Activated CD4-positive, alpha-beta T cell treated with anti-CD3 and anti-CD28 coated beads for 36 hours (primary cell): ENCODE data around the gene GMPS. TPM values are rescaled to one million over a fixed set of nuclear protein-coding genes. Genes with fewer than 3 reads are reported as not detected.

Source experiments
- ATAC-seq: fragments of 200-7000 bp; cut with Tn5 transposase; one replicate; pipeline ENCODE4 v1.10.0; 2021; ENCODE audit warnings: mild to moderate bottlenecking, moderate library complexity
- CTCF ChIA-PET: fragments of 350-600 bp; sonication (Branson Sonifier 250); formaldehyde crosslinking; loops from one replicate; lab custom pipeline; 2021; ENCODE audit warnings: antibody characterized with exemption; lab: Charles Lee
- POLR2A ChIA-PET: fragments of 350-600 bp; sonication (Branson Sonifier 250); formaldehyde crosslinking; loops from one replicate; lab custom pipeline; 2021; ENCODE audit warnings: antibody characterized with exemption, inconsistent platforms; lab: Charles Lee
- DNase-seq: peaks from one replicate; pipeline ENCODE4 v3.0.0-alpha.2; 2020
- H3K27ac Mint-ChIP-seq: one replicate; pipeline ENCODE4 v1.8.0; 2021; ENCODE audit warnings: mixed read lengths
- H3K27me3 Mint-ChIP-seq: one replicate; pipeline ENCODE4 v1.8.0; 2021; ENCODE audit warnings: mixed read lengths
- H3K36me3 Mint-ChIP-seq: one replicate; pipeline ENCODE4 v1.8.0; 2021; ENCODE audit warnings: low read depth, mixed read lengths
- H3K4me1 Mint-ChIP-seq: one replicate; pipeline ENCODE4 v1.8.0; 2021; ENCODE audit warnings: mixed read lengths
- H3K4me3 Mint-ChIP-seq: one replicate; pipeline ENCODE4 v1.8.0; 2021; ENCODE audit warnings: mild to moderate bottlenecking, moderate library complexity, mixed read lengths
- H3K9me3 Mint-ChIP-seq: one replicate; pipeline ENCODE4 v1.8.0; 2021; ENCODE audit warnings: low read depth, mixed read lengths
- intact Hi-C, 2 experiments: fragments of 100-400 bp; cut with DNase I in 1 of 2; cut with micrococcal nuclease in 1 of 2; formaldehyde crosslinking; loops; one replicate each; pipeline versions ENCODE4 v1.14.2 to v1.15.1; 2022 to 2024; cut with DNase I, micrococcal nuclease
- total RNA-seq, 2 experiments: library from RNA; stranded (reverse); gene quantifications; one replicate each; pipeline ENCODE4 v1.2.3, GENCODE V29; 2021

Gene GMPS
- total RNA-seq, 2 experiments from 2014 or later, result 154 to 161 TPM

DNA sequence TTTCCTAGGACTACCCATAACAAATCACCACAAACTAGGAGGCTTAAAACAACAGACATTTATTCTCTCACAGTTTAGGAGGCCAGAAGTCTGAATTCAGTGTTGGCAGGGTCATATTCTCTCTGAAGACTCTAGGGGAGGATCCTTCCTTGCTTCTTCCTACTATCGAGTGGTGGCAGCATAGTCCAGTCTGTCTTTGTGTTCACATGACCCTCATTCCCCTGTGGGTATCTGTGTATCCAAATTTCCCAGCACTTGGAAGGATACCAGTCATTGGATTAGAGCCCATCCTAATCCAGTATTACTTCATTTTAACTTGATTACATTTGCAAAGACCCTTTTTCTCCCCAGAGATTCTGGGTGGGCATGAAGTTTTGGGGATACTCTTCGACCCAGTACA is 63.8 kb downstream of the GMPS start:
- ChIA-PET POLR2A (no interaction called here), CTCF (no interaction called here)
- H3K4me3 Mint-ChIP-seq, result no peak overlapping the region
- H3K9me3 Mint-ChIP-seq, result no peaks in the 10 kb centered on the region
- intact Hi-C loops, result no loop called here
- no peak overlapping the region for H3K27ac Mint-ChIP-seq
- H3K27me3 Mint-ChIP-seq, result no peaks in the 10 kb centered on the region
- no peaks in the 10 kb centered on the region for H3K4me1 Mint-ChIP-seq
- ATAC-seq, result no peak
- no peak for DNase-seq
- H3K36me3 Mint-ChIP-seq, result peaks cover 39% of the 10 kb centered on the region

DNA sequence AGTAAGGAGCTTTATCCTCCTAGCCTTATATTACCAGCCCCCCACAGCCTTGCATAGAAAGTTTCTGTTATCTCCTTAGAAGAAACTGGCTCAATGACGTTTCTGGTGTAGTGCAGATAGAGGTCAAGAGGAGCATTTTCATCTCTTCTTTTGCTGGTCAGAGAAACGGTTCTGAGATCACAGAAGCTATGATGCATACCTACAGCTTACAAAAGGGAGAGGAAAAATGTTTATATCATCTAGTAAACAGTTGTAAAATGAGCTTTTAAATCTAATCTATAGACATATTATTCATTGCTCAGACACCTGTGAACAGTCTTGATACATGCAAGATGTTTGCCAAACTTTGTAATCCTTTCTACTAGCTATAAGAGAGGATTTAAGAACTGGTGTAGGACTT is 68.0 kb downstream of the GMPS start:
- H3K36me3 Mint-ChIP-seq, result peaks cover 50% of the 10 kb centered on the region
- no peak for DNase-seq
- POLR2A ChIA-PET, result no interaction called here
- no peaks in the 10 kb centered on the region for H3K4me1 Mint-ChIP-seq
- H3K4me3 Mint-ChIP-seq, result no peak overlapping the region
- intact Hi-C loops, result no loop called here
- CTCF ChIA-PET, result interaction anchor here (0.7 to 1.5 kb wide), 3 partner anchors 14 to 133 kb away, joined by 3 to 6 read pairs (median 5); partner anchors contain the start of gene C3orf33
- ATAC-seq, result no peak
- no peaks in the 10 kb centered on the region for H3K27me3 Mint-ChIP-seq
- no peak overlapping the region for H3K27ac Mint-ChIP-seq
- H3K9me3 Mint-ChIP-seq, result no peaks in the 10 kb centered on the region

DNA sequence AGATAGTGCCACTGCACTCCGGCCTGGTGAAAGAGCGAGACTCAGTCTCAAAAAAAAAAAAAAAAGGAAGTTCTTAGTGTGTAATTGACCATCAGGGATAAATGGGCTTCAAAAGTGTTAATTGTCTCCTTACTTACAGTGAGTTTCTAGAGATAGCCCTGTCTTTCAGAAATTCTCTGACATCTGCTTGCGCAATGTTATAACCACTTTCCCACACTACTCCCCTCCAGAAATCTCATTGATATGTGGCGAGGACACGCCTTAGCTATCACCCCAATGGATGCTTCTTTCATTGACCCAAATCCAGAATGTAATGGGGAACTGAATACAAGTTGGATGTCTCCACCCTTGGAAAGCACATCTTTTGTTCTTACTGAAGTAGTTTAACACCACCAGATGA is 70.9 kb downstream of the GMPS start:
- Mint-ChIP-seq H3K36me3 (peaks cover 34% of the 10 kb centered on the region), H3K4me1 (no peaks in the 10 kb centered on the region), H3K27me3 (no peaks in the 10 kb centered on the region), H3K27ac (no peak overlapping the region), H3K4me3 (no peak overlapping the region), H3K9me3 (no peaks in the 10 kb centered on the region)
- intact Hi-C loops, result no loop called here
- ChIA-PET POLR2A (no interaction called here), CTCF (interaction anchor here (1.6 to 2.5 kb wide), 2 partner anchors 11 to 135 kb away, joined by 5 to 8 read pairs; partner anchors contain the start of gene C3orf33)
- DNase-seq (no peak), ATAC-seq (no peak)

DNA sequence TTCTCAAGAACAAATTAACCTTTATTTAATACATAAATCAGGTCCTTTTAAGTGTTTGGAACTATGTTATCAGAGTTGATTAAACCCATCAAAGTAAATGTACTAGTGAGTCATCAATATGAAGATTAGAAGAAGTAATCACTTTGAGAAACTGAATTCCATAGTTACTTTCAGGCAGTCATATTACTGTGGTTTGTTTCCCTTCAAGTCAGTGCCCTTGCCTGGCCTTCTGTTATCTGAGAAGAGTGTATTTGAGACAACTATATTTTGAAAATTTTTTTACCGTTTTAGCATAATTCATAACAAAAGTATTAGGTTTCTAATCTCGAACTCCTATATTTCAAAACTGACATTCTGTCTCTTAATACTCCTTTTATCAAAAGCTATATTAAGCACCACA is 73.6 kb downstream of the GMPS start:
- no peaks in the 10 kb centered on the region for H3K4me1 Mint-ChIP-seq
- POLR2A ChIA-PET, result no interaction called here

DNA sequence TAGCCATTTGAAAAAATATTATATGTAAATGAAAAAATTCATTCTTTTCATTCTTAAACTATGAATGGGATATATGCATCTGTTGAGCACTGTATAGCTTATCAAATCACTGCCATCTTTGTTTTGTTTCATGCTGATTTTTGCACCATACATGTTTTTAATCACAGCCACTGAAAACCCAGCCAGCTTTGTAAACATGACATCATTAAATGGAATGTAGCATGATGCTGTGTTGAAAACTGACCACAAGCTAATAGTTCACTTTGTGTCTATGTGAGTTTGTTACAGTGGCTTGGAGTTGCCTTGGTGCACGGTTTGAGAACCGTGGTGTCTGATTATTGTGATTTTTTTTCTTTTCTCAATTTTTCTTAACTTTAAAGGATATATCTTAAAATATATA is 75.7 kb downstream of the GMPS start:
- CTCF ChIA-PET, result no interaction called here

More for the DNA sequence above, 73.6 kb downstream of the GMPS start:
- DNase-seq (no peak), ATAC-seq (no peak)
- CTCF ChIA-PET, result interaction anchor here (1.2 to 2.5 kb wide), 3 partner anchors 8 to 138 kb away, joined by 3 to 8 read pairs (median 4); partner anchors contain the start of gene C3orf33
- Mint-ChIP-seq H3K27me3 (no peaks in the 10 kb centered on the region), H3K4me3 (no peak overlapping the region), H3K27ac (no peak overlapping the region), H3K9me3 (no peaks in the 10 kb centered on the region), H3K36me3 (peaks cover 18% of the 10 kb centered on the region)
- intact Hi-C loops, result no loop called here

DNA sequence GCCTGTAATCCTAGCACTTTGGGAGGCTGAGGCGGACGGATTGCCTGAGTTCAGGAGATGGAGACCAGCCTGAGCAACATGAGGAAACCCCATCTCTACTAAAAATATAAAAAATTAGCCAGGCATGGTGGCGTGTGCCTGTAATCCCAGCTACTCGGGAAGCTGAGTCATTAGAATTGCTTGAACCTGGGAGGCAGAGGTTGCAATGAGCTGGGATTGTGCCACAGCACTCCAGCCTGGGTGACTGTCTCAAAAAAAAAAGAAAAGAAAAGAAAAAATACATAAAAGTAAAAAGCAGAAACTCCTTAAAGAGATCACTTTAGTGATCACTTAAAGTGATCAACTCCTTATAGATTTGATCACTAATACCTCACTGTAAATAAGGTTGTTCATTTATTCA is 78.0 kb downstream of the GMPS start:
- H3K9me3 Mint-ChIP-seq, result no peaks in the 10 kb centered on the region
- no peak for ATAC-seq
- ChIA-PET CTCF (no interaction called here), POLR2A (no interaction called here)
- no peak overlapping the region for H3K27ac Mint-ChIP-seq
- no peaks in the 10 kb centered on the region for H3K4me1 Mint-ChIP-seq
- intact Hi-C loops, result no loop called here
- no peak for DNase-seq
- H3K4me3 Mint-ChIP-seq, result no peak overlapping the region
- H3K36me3 Mint-ChIP-seq, result no peaks in the 10 kb centered on the region
- H3K27me3 Mint-ChIP-seq, result no peaks in the 10 kb centered on the region

More for the DNA sequence above, 75.7 kb downstream of the GMPS start:
- intact Hi-C loops, result no loop called here
- H3K36me3 Mint-ChIP-seq, result peaks cover 8% of the 10 kb centered on the region
- POLR2A ChIA-PET, result no interaction called here
- H3K27ac Mint-ChIP-seq, result no peak overlapping the region
- H3K27me3 Mint-ChIP-seq, result no peaks in the 10 kb centered on the region
- H3K4me1 Mint-ChIP-seq, result no peaks in the 10 kb centered on the region
- H3K9me3 Mint-ChIP-seq, result no peaks in the 10 kb centered on the region
- no peak overlapping the region for H3K4me3 Mint-ChIP-seq
- no peak for ATAC-seq
- no peak for DNase-seq

DNA sequence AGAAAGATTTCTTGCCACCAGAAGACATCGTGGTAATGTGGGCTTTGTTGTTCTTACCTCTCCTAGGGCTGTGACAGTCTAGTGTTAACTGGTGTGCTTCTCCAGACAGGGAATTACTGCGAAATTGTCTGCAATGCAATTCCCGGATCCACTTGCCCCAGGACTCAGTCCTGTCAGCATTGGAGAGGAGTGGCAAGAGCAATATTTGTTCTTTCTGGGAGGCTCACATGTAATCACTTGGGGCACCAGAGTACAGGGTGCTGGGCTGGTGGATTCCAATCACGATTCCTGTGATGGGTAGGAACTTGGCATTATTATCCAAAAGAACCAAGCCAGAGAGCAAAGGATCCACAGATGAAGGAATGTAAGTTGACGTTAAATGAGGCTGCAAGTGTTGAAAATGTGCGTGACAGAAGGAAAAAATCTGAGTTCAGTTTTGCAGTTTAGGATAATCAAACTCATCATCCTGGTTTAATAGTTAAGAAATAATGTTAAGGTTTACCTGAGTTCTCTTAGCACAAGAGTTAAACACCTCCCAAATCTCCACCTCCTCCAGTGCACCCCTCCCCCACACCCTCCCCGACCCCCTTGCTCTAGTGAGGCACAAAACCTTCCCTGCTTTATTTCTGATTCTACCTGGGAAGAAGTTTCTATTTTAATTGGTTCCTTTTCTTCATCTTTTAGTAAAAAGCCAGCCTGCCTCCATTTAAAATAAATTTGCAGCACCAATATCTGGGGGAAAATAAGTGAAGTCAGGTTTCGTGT is 79.2 kb downstream of the GMPS start:
- no peak overlapping the region for H3K4me3 Mint-ChIP-seq
- POLR2A ChIA-PET, result no interaction called here
- no peaks in the 10 kb centered on the region for H3K27me3 Mint-ChIP-seq
- intact Hi-C loops, result no loop called here
- CTCF ChIA-PET, result no interaction called here
- H3K36me3 Mint-ChIP-seq, result no peaks in the 10 kb centered on the region
- DNase-seq (no peak), ATAC-seq (no peak)
- no peak overlapping the region for H3K27ac Mint-ChIP-seq
- no peaks in the 10 kb centered on the region for H3K9me3 Mint-ChIP-seq
- no peaks in the 10 kb centered on the region for H3K4me1 Mint-ChIP-seq

DNA sequence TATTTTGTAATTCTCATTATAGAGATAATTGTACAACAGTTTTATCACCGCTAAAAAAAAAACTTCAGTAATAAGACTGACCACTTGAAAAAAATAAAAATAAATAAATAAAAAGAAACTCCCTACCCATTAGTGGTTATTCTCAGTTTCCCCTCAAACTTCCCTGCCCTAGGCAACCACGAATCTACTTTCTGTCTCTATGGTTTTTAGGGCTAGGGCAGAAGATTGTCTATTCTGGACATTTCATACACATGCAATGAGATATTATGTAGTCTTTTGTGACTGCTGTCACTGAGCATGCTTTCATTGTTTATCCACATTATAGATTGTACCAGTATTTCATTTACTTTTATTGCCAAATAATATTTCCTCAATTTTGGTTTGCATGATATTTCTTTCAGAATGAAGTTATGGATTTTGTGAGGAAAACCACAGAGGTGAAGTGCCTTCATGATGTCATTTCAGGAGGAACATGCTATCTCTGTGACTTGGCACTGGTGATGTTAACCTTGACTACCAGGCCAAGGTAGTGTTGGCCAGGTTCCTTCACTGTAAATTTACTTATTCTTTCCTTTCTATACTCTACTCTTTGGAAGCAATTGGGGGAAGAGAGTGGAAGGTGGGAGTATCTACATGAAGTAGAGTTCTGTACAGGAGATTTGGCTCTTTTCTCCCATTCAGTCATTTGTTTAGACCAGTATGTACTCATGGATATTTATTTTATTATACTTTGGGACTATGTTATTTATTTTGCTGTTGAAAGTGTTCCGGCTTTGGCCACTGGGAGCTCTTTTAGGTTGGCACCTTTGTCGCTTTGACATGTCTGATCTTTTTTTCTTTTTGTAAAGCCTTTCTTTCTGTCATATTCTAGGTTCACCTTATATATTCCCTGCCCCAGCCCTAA is 86.3 kb downstream of the GMPS start:
- intact Hi-C loops, result no loop called here
- Mint-ChIP-seq H3K4me1 (no peaks in the 10 kb centered on the region), H3K36me3 (no peaks in the 10 kb centered on the region), H3K27me3 (no peaks in the 10 kb centered on the region), H3K9me3 (peaks cover 2% of the 10 kb centered on the region), H3K27ac (no peak overlapping the region), H3K4me3 (no peak overlapping the region)
- CTCF ChIA-PET, result no interaction called here
- ATAC-seq (no peak), DNase-seq (no peak)
- POLR2A ChIA-PET, result no interaction called here

DNA sequence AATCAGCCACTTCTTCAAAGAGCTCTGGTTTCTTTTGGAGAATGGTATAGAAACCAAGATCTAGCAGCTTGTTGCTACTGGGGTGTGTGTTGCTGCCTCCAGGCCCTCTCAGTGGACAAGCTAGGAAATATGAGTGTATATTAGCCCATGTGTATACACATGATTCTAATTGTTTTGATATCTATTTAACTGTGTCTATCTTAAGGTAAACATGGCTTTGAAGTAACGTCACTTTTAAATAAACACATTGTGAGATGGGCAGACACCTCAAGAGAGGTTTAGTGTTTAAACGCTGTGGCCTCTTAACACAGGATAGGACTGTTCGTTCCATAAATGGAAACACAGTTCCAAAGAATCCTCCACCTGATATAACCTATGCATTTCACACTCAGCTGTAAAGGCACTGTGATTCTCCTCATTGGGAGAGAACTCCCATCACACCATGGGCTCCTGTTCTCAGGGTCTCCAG is 87.0 kb downstream of the GMPS start:
- Mint-ChIP-seq H3K9me3 (peaks cover 3% of the 10 kb centered on the region), H3K4me3 (no peak overlapping the region), H3K27me3 (no peaks in the 10 kb centered on the region), H3K27ac (no peak overlapping the region), H3K4me1 (no peaks in the 10 kb centered on the region), H3K36me3 (no peaks in the 10 kb centered on the region)
- POLR2A ChIA-PET, result no interaction called here
- DNase-seq, result no peak
- CTCF ChIA-PET, result no interaction called here
- intact Hi-C loops, result no loop called here
- ATAC-seq, result no peak

DNA sequence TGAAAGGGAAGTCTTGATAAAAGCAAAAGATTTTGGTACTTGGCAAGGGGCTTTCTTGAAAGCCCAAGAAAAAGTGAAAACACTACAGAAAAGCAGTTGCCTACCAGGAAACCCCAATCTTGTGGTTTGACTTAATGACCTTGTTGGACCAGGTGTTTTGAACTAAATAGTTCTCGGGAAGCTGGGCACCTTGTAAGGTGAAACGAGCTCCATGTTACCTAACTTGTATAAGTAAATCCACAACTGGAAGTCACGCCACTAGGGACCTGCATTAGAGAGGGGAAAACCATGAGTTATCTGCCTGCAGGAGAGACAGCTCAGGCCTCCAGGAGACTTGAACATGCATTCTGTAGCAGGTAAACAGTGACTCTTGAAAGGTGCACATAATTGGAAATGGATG is 88.2 kb downstream of the GMPS start:
- no peak for DNase-seq
- Mint-ChIP-seq H3K4me3 (no peak overlapping the region), H3K9me3 (peaks cover 3% of the 10 kb centered on the region), H3K27me3 (no peaks in the 10 kb centered on the region), H3K27ac (no peak overlapping the region), H3K4me1 (no peaks in the 10 kb centered on the region), H3K36me3 (no peaks in the 10 kb centered on the region)
- POLR2A ChIA-PET, result no interaction called here
- intact Hi-C loops, result no loop called here
- CTCF ChIA-PET, result interaction anchor here (1.0 kb wide), 1 partner anchor 18 kb away, joined by 3 read pairs; no protein-coding TSS in a partner anchor
- ATAC-seq, result no peak

DNA sequence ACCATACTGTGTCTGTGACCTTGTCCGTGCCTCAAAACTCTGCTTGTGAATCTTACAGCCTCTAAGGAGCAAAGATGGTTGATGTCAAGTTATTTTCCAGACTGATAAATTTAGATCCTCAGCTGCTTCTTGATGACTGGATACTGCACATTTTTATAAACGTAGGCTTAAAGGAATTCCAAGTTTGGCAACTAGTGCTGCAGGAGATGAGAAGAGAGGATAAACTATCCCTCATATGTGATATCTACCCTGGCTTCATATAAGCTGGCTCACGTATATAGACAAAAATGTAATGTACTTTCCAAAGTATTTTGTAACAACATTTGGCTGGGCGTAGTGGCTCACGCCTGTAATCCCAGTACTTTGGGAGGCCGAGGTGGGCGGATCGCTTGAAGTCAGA is 89.6 kb downstream of the GMPS start:
- peaks cover 3% of the 10 kb centered on the region for H3K9me3 Mint-ChIP-seq
- DNase-seq, result no peak
- no peak overlapping the region for H3K4me3 Mint-ChIP-seq
- no peaks in the 10 kb centered on the region for H3K36me3 Mint-ChIP-seq
- intact Hi-C loops, result no loop called here
- no peaks in the 10 kb centered on the region for H3K27me3 Mint-ChIP-seq
- H3K27ac Mint-ChIP-seq, result no peak overlapping the region
- POLR2A ChIA-PET, result no interaction called here
- CTCF ChIA-PET, result interaction anchor here (1.3 kb wide), 1 partner anchor 154 kb away, joined by 3 read pairs; the partner anchor contains the start of gene C3orf33
- no peaks in the 10 kb centered on the region for H3K4me1 Mint-ChIP-seq
- no peak for ATAC-seq
